ENCODE measurements around the gene DGKH. TPM values are rescaled to one million over a fixed set of nuclear protein-coding genes. Genes with fewer than 3 reads are reported as not detected.
"Not testable (repeated sequence)": the region's sequence is repeated elsewhere in the genome, so short reads cannot be mapped to it uniquely, and the experiment has no call there.

DGKH gene
- polyA plus RNA-seq, 3 donors: 4.7 to 6.2 (median 5.7) TPM

- DNase-seq (ENCODE audit: low read depth in 3 of 3, low spot score in 2 of 3): no peak
Measured at GRCh38 chr13:42068886-42069285, 20.4 kb downstream of the DGKH start.

GRCh38 chr13:42070599-42070998 is 22.2 kb downstream of the DGKH start:
- not testable (repeated sequence) for DNase-seq (ENCODE audit: low read depth in 3 of 3, low spot score in 2 of 3)

GRCh38 chr13:42071179-42071578 is 22.7 kb downstream of the DGKH start:
- DNase-seq (ENCODE audit: low read depth in 3 of 3, low spot score in 2 of 3): not testable (repeated sequence)

GRCh38 chr13:42071672-42072419 is 23.4 kb downstream of the DGKH start:
- DNase-seq (ENCODE audit: low read depth in 3 of 3, low spot score in 2 of 3): no peak

GRCh38 chr13:42073683-42074082 is 25.2 kb downstream of the DGKH start:
- DNase-seq (ENCODE audit: low read depth in 3 of 3, low spot score in 2 of 3): no peak

GRCh38 chr13:42075517-42075916 is 27.1 kb downstream of the DGKH start:
- DNase-seq (ENCODE audit: low read depth in 3 of 3, low spot score in 2 of 3): no peak

- DNase-seq (ENCODE audit: low read depth in 3 of 3, low spot score in 2 of 3): no peak
Measured at GRCh38 chr13:42076309-42076713, 27.9 kb downstream of the DGKH start.

- DNase-seq (ENCODE audit: low read depth in 3 of 3, low spot score in 2 of 3): no peak
Measured at GRCh38 chr13:42078128-42078808, 29.8 kb downstream of the DGKH start.

GRCh38 chr13:42083138-42083770 is 34.8 kb downstream of the DGKH start:
- no peak for DNase-seq (ENCODE audit: low read depth in 3 of 3, low spot score in 2 of 3)

- DNase-seq (ENCODE audit: low read depth in 3 of 3, low spot score in 2 of 3): no peak
Measured at GRCh38 chr13:42084722-42085121, 36.3 kb downstream of the DGKH start.

GRCh38 chr13:42086582-42086981 is 38.1 kb downstream of the DGKH start:
- DNase-seq (ENCODE audit: low read depth in 3 of 3, low spot score in 2 of 3): no peak

- DNase-seq (ENCODE audit: low read depth in 3 of 3, low spot score in 2 of 3): no peak
Measured at GRCh38 chr13:42094516-42095040, 46.1 kb downstream of the DGKH start.

- DNase-seq (ENCODE audit: low read depth in 3 of 3, low spot score in 2 of 3): not testable (repeated sequence)
Measured at GRCh38 chr13:42096222-42096621, 47.8 kb downstream of the DGKH start.

- DNase-seq (ENCODE audit: low read depth in 3 of 3, low spot score in 2 of 3): no peak
Measured at GRCh38 chr13:42099962-42100675, 51.7 kb downstream of the DGKH start.

GRCh38 chr13:42100960-42101359 is 52.5 kb downstream of the DGKH start:
- DNase-seq (ENCODE audit: low read depth in 3 of 3, low spot score in 2 of 3): no peak

GRCh38 chr13:42101821-42102585 is 53.6 kb downstream of the DGKH start:
- no peak for DNase-seq (ENCODE audit: low read depth in 3 of 3, low spot score in 2 of 3)

GRCh38 chr13:42102961-42103865 is 54.8 kb downstream of the DGKH start:
- no peak for DNase-seq (ENCODE audit: low read depth in 3 of 3, low spot score in 2 of 3)

GRCh38 chr13:42106998-42107397 is 58.5 kb downstream of the DGKH start:
- DNase-seq (ENCODE audit: low read depth in 3 of 3, low spot score in 2 of 3): no peak

GRCh38 chr13:42107421-42107820 is 59.0 kb downstream of the DGKH start:
- no peak for DNase-seq (ENCODE audit: low read depth in 3 of 3, low spot score in 2 of 3)

Measured in right renal cortex interstitium (tissue), 3 donors.